ENCODE results near the gene SEMA4D. TPM values are rescaled to one million over a fixed set of nuclear protein-coding genes. Genes with fewer than 3 reads are reported as not detected.

The SEMA4D gene
- total RNA-seq, 1 donor from 2014 or later, result 13.5 TPM

- Histone ChIP-seq H3K36me3 (no peaks in the 10 kb centered on the region), H3K27ac (no peak overlapping the region), H3K27me3 (no peaks in the 10 kb centered on the region), H3K4me1 (no peaks in the 10 kb centered on the region), H3K9me3 (no peaks in the 10 kb centered on the region), H3K4me3 (no peak overlapping the region)
- DNase-seq (ENCODE audit: low spot score in 2 of 2), result no peak
- no peak for TF ChIP-seq CTCF (IDR thresholded peaks at IDR 0.05)
- intact Hi-C loops (cut with DNase I), result no loop called here
Observed at GRCh38 chr9:89425921-89426383, 72.0 kb downstream of the SEMA4D start.

GRCh38 chr9:89425024-89425805 is 72.7 kb downstream of the SEMA4D start:
- Histone ChIP-seq H3K9me3 (no peaks in the 10 kb centered on the region), H3K36me3 (no peaks in the 10 kb centered on the region), H3K27ac (no peak overlapping the region), H3K4me1 (no peaks in the 10 kb centered on the region), H3K4me3 (no peak overlapping the region), H3K27me3 (no peaks in the 10 kb centered on the region)
- intact Hi-C loops (cut with DNase I), result no loop called here
- DNase-seq (ENCODE audit: low spot score in 2 of 2), result no peak
- no peak for TF ChIP-seq CTCF (IDR thresholded peaks at IDR 0.05)

DNA sequence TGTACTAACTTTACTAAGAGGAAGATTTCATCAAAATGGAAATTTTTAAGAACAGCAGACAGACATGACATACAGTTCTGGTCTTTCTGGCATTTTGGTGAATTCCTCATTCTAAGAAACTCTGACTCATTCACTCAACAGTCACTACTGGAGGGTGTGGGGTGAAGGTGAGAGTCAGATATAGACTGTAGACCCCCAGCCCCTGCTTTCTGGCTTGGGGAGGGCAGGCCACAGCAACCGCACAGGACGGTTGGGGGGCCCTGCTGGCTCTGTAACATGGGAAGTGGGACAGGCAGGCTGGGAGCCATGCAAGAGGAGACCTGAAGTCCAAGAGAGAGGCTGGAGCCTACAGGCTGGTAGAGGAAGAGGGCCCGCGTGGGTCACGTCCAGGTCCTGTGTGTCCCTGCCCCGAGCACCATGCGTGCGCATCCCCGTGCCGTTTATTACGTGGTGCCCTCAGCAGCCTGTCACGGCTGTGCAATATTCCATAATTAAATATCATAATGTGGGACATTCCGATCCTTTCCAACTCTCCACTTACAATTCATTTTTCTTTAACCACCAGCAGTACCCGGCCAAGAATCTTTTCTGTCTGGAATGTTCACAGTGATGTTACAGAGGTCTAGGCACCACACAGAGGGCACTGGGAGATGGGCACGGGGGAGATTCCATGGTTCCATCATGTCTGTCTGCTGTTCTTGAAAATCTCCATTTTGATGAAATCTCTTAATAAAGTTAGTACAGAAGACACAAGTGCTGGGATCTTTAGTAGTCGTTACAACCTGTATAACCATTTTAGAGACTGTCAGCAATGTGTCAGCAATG is 75.5 kb downstream of the SEMA4D start:
- H3K4me3 ChIP-seq, result no peak overlapping the region
- no peak overlapping the region for H3K27ac ChIP-seq
- intact Hi-C loops (cut with DNase I), result no loop called here
- no peaks in the 10 kb centered on the region for H3K4me1 ChIP-seq
- DNase-seq (ENCODE audit: low spot score in 2 of 2), result no peak
- H3K36me3 ChIP-seq, result no peaks in the 10 kb centered on the region
- H3K9me3 ChIP-seq, result no peaks in the 10 kb centered on the region
- no peaks in the 10 kb centered on the region for H3K27me3 ChIP-seq
- no peak for TF ChIP-seq CTCF (IDR thresholded peaks at IDR 0.05)

- DNase-seq (ENCODE audit: low spot score in 2 of 2), result no peak
- intact Hi-C loops (cut with DNase I), result no loop called here
- Histone ChIP-seq H3K36me3 (no peaks in the 10 kb centered on the region), H3K4me1 (no peaks in the 10 kb centered on the region), H3K27me3 (no peaks in the 10 kb centered on the region), H3K27ac (no peak overlapping the region), H3K4me3 (no peak overlapping the region), H3K9me3 (no peaks in the 10 kb centered on the region)
- no peak for TF ChIP-seq CTCF (IDR thresholded peaks at IDR 0.05)
Observed at GRCh38 chr9:89421595-89421994, 76.3 kb downstream of the SEMA4D start.

DNA sequence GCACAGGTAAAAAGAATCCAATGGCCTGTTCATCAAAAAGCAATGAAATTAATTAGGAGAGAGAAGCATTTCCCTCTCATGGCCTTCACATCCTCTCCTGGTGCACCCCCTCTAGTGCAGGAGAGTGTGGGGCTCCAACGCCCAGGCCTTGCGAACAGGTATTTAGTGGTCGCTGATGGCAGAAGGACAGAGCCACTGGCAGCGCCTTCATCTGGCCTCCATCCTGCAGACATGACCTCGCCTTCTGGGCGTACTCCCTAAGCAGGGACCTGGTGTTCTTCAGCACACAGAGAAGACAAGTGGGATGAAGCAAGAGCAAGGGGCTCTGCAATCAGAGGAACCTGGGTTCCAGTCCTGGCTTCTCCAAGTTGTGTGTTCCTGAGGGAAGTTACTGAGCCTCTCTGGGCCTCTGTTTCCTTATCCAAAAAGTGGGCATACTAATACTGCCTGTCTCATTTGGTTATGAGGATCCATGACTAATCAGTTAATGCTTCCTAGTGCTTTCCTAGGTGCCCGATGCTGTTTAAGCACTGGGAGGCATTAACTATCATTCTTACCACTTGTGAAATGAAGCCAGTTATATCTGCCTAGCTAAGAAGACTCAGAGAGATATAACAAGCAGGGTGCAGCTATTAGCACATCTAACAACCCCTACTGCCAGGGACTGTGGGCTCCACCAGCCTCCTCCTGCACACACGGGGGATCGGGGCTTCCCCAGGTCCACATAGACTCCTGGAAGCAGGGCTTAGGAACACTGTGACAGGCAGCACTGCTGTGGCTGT is 77.3 kb downstream of the SEMA4D start:
- TF ChIP-seq CTCF (IDR thresholded peaks at IDR 0.05), result no peak
- H3K27ac ChIP-seq, result no peak overlapping the region
- H3K4me3 ChIP-seq, result no peak overlapping the region
- no peaks in the 10 kb centered on the region for H3K27me3 ChIP-seq
- DNase-seq (ENCODE audit: low spot score in 2 of 2), result no peak
- no peaks in the 10 kb centered on the region for H3K4me1 ChIP-seq
- intact Hi-C loops (cut with DNase I), result no loop called here
- no peaks in the 10 kb centered on the region for H3K36me3 ChIP-seq
- no peaks in the 10 kb centered on the region for H3K9me3 ChIP-seq

Data from ascending aorta (tissue), 2 donors.